GM18505 (cell line): Measurements from ENCODE around the gene MLEC.

Source experiments
- ATAC-seq: cut with Tn5 transposase; IDR thresholded peaks from one replicate; pipeline ENCODE4 v1.9.1; 2021; ENCODE audit not compliant: unreplicated experiment
- POLR2A ChIP-seq: IDR thresholded peaks from 4 replicates; pipeline ENCODE4 v1.6.1; 2011; ENCODE audit warnings: borderline replicate concordance; ENCODE audit not compliant: insufficient read depth, insufficient read length; ENCODE audit errors: extremely low read depth

Gene MLEC

GRCh38 chr12:120712610-120713009 lies 25.7 kb downstream of the MLEC start:
- TF ChIP-seq POLR2A, result no peak
- no peak for ATAC-seq

DNA sequence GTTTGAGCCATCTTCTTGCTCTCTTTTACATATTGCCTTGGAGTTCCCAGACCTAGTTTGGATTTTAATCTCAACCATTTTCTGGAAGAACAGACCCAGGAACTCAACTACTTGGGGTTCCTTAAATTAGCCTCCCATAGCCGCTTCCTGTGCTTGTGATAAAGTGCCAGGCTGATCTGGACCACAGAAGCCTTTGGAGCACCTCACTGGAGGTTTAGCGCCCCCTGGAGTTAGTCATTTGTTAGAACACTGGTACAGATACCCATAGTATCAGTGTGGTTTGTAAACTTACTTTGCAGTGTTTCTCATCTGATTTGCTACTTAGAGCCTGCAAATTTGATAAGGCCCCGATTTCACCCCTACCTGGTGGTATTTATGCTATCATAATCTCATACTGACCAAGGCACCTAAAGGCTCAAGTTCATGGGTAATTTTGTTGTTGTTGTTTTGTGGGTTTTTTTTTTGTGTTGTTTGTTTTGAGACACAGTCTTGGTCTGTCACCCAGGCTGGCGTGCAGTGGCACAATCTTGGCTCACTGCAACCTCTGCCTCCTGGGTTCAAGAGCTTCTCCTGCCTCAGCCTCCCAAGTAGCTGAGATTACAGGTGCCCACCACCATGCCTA lies 27.0 kb downstream of the MLEC start:
- ATAC-seq, result no peak
- no peak for TF ChIP-seq POLR2A

- no peak for TF ChIP-seq POLR2A
- no peak for ATAC-seq
These were observed 31.1 kb downstream of the MLEC start for GRCh38 chr12:120718055-120718454.

DNA sequence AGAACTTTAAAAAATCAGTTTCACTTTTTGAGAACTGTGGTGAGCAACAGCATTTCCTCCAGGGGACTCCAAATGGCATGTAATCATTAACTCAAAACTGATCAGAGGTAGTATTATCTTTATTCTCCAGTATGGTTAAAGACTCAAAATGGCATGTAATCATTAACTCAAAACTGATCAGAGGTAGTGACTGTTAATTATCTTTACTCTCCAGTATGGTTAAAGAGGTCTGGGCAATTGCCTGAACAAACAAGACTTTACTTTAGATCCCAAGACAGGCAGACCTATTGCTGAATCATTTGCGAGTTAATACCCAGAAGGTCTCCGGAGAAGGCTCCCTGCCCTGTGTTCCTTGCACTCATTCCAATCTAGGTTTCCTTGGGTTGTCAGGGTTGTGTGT lies 32.1 kb downstream of the MLEC start:
- TF ChIP-seq POLR2A, result no peak
- no peak for ATAC-seq

DNA sequence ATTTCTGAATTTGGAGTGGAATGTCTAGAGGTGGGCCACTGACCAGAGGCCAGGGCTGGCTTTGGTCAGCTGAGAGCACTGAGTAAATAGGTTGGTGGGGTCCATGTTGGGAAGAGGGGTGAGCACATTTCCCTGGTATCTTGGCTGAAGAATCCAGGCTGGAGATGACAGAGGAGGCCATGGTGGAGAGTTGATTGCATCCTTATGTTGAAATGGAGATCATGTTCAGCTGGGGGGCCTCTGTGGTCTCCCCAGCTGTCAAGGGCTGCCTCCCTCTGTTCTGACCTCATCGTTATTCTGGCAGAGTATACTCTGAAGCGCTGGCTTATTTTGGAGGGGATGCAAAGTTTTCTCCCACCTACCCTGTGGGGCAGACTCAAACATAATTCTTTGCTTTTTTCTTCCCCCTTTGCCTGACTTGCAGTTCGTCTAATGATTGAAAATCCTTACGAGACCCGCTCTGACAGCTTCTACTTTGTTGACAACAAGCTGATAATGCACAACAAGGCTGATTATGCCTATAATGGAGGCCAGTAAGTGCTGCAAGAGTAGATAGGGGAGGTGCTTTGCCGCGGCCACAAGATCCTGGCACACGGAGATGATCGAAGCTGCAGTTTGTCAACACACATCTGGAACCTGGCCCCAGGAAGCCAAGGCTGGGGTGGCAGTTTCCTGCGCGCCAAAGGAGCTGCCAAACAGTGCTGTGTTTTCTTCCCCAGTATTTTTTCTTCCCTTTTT lies 32.7 kb downstream of the MLEC start:
- no peak for ATAC-seq
- no peak for TF ChIP-seq POLR2A

DNA sequence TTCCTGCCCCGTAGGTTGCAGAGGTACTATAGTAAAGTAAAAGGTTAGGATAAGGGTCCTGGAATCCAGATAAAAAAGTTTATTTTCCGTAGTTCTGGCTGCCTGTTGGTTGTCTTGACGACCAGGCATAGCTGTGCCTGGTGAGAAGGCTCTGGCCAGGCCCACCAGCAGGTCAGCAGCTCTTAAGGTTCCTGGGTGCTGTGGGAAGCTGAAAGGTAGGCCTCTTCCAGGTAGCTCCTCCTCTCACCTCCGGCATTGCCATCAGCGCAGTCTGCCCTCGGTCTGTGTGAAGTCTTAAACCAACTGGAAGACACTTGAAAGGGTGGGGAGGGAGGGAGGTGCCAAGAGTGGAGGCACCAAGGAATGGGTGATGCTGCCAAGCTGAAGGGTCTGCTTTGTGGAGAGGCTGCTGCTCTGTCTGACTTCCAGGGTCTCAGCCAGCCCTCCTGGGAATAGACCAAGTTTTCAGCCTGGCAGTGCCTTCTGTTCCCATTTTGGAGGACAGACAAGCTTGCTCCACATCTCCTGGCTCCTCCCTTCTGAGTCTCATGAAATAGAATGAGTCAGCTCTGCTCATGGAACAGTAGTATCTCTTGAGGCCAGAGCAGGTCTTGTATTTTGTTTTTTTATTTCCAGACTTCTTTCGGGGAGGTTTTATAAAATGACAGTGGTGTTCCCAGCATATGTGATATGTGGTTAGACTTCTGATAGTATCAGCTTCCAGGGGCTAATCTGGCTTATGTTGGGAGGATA lies 33.5 kb downstream of the MLEC start:
- no peak for TF ChIP-seq POLR2A
- no peak for ATAC-seq

DNA sequence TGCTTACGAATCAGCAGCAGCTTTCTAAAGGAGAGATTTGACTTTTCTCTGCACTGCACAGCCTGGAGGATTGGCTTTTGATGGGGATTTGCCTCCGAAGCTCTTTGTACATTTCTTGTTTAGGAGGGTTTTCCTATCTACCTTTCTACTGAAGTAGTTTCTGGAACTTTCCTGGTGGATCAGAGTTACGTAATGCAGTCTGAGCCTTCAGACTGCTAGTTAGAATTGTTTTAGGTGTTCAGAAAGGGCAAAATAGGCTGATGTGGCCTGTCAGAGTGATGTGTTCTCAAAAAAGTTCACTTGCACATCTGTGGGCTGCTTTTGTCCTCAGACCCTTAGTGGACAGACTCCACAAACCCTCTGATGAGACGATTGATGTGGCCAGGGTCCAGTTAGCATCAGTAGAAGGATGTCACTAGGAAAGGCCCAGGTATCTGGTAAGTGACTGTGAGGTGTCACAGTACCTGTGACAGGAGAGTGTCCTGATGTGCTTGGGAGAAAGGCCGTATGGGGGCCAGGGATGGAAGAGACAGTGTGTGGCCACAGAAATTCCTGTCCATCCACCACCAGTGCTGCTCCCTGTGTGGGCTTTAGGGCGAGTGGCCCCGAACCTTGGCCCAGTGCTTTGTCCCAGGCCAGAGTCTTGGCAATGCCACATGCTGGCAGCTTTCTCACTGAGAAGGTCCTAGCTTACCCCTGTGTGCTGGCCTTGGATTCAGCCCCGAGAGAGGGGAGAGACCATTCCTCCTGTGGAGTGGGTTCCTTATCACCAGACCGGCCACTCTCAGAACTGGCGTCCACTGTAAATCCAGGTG lies 34.2 kb downstream of the MLEC start:
- TF ChIP-seq POLR2A, result no peak
- no peak for ATAC-seq

DNA sequence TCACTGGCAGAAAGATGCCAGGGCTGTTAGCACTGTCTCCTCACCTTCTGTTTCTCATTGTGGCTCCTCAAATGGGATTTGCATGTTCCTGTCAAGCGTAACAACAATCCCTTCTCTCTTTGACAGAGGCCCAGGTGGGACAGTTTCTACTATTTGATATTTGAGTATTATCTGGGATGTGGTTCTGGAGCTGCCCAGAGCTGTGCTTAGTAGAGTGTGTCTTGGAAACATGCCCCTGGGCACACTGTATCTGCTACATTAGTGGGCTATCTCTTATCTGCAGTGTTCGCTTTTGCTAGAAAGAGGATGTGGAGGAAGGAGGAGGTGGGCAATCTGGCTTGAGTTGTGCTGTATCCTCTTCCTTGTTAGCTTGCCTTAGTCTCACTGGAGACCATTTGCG lies 34.9 kb downstream of the MLEC start:
- ATAC-seq, result no peak
- TF ChIP-seq POLR2A, result no peak

- no peak for ATAC-seq
These were observed 35.8 kb downstream of the MLEC start for GRCh38 chr12:120722784-120723183.

GRCh38 chr12:120724720-120725119 lies 37.8 kb downstream of the MLEC start:
- ATAC-seq, result no peak
- TF ChIP-seq POLR2A, result no peak

More at GRCh38 chr12:120722784-120723183, 35.8 kb downstream of the MLEC start:
- TF ChIP-seq POLR2A, result no peak

- ATAC-seq, result no peak
- TF ChIP-seq POLR2A, result no peak
These were observed 38.3 kb downstream of the MLEC start for GRCh38 chr12:120725151-120725658.

GRCh38 chr12:120725659-120726509 lies 38.9 kb downstream of the MLEC start, which contains the start of gene ACADS:
Gene ACADS, plus strand, starts transcription at chr12:120725826. Its CDS starts 60 bp downstream, at chr12:120725886.
- ATAC-seq, result peak; percentile 89
- peak; percentile 62 for TF ChIP-seq POLR2A
